Fibroblast of skin of back (primary cell): Measurements from ENCODE around the gene PTOV1.
"Not testable (repeated sequence)": the region's sequence is repeated elsewhere in the genome, so short reads cannot be mapped to it uniquely, and the experiment has no call there.

Experiments used
- DNase-seq: peaks from one replicate; pipeline ENCODE4 v3.0.0-alpha.2; 2013

Gene PTOV1

DNA sequence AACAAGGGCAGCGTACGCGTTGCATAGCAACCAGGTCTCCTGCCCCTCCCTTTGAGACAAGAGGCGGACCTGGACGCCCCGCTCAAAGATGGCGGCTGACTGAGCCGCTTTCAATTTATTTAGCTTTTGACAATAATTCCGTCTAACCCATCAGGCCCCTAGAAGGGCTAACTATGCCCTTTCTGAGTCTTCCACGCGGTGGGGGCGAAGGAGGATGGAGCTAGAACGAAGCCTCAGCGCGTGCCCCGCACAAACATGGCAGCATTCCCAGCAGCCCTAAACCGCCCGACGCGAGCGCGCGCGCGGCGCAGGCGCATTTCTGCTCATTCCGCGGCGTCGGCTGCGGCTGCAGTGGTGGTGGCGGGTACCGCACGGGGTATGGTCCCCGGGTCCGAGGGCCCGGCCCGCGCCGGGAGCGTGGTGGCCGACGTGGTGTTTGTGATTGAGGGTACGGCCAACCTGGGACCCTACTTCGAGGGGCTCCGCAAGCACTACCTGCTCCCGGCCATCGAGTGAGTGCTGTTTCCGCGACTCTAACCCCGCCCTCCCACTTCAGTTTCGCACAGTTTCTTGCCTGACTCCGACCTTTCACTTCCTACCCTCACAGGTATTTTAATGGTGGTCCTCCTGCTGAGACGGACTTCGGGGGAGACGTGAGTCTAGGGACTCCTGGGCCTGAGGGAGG, 32.9 kb upstream of the PTOV1 start, which contains the start of gene MED25:
Gene MED25, plus strand, starts transcription at position 326 of the 685 bp plus-strand sequence. Its CDS starts 53 bp downstream, at position 379.
- peak; percentile 79 for DNase-seq

DNA sequence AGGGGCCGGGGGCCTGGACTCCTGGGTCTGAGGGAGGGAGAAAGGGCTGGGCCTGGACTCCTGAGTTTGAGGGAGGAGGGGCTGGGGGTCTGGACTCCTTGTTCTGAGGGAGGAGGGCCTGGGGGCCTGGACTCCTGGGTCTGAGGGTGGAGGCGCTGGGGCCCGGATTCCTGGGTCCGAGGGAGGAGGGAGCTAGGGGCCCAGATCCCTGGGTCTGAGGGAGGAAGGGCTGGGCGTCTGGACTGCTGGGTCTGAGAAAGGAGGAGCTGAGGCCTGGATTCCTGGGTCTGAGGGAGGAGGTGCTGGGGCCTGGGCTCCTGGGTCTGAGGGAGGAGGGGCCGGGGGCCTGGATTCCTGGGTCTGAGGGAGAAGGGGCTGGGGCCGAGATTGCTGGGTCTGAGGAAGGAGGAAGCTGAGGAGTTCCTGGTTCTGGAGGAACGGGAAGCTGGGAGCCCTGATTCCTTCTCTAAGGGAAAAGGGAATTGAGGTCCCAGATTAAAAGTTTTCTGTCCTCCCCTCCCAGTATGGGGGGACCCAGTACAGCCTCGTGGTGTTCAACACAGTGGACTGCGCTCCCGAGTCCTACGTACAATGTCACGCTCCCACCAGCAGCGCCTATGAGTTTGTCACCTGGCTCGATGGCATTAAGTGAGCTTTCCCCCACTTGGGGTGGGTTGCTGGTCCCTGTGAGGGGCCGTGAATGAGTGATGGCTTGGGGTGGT, 32.1 kb upstream of the PTOV1 start:
- DNase-seq: no peak

- not testable (repeated sequence) for DNase-seq
Measured at GRCh38 chr19:49819452-49820115, 31.4 kb upstream of the PTOV1 start.

GRCh38 chr19:49820125-49820524, 30.8 kb upstream of the PTOV1 start:
- no peak for DNase-seq

GRCh38 chr19:49823472-49823871, 27.5 kb upstream of the PTOV1 start:
- DNase-seq: no peak

DNA sequence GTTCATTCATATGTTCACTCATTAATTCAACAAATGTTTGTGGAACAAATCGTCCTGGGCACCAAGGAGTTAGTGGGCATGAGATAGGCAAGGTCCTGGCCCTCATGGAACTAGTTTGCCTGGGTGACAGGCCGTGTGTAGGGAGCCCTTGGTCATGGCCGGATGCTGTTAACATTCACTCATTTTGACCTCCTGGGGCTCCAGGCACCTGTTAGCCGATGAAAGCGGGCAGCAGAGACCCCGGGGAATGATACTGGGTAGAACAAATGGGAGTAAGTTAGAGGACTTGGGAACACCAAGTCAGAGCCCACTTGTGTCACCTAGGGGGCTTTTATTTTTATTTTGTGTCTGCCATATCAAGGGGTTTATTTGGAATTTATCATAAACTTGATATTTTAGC, 26.3 kb upstream of the PTOV1 start:
- DNase-seq: no peak

DNA sequence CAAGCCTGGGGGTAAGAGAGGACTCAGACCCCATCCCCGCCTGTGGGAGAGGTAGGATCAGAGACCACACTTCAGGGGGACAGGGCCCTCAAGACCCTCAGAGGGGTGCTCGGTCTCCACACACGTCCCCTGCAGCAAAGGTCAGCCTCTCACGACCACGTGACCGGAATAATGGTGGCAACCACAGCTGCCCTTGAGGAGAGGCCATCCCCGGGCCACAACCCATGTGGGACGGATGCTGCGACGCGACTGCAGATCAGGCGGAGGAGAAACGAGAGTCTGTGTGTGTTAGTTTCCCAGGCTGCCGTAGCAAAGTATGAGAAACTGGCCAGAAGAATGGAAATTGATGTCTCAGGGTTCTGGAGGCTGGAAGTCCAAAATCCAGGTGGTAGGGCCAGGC, 23.9 kb upstream of the PTOV1 start:
- no peak for DNase-seq

DNA sequence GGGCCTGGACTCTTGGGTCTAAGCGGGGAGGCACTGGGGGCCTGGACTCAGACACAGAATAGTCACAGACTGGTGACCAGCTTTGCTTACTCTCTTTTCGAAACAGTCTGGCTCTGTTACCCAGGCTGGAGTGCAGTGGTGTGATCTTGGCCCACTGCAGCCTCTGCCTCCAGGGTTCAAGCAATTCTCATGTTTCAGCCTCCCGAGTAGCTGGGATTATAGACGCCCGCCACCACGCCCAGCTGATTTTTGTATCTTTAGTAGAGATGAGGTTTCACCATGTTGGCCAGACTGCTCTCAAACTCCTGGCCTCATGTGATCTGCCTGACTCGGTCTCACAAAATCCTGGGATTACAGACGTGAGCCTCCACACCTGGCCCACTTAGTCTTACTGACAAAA, 21.8 kb upstream of the PTOV1 start:
- DNase-seq: no peak

DNA sequence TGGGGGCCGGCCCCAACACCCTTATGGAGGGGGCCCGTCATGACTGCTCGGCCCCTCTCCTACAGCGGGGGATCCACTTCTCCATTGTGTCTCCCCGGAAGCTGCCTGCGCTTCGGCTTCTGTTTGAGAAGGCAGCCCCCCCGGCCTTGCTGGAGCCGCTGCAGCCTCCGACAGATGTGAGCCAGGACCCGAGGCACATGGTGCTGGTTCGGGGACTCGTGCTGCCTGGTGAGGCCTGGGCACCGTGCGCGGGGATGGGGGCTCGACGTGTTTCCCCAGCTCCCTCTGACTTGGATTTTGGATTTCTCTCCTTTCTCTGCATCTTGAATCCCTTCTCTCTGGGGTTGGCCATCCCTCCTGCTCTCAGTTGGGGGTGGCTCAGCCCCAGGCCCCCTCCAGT, 21.2 kb upstream of the PTOV1 start:
- no peak for DNase-seq

- DNase-seq: no peak
Measured at GRCh38 chr19:49830766-49831165, 20.2 kb upstream of the PTOV1 start.

DNA sequence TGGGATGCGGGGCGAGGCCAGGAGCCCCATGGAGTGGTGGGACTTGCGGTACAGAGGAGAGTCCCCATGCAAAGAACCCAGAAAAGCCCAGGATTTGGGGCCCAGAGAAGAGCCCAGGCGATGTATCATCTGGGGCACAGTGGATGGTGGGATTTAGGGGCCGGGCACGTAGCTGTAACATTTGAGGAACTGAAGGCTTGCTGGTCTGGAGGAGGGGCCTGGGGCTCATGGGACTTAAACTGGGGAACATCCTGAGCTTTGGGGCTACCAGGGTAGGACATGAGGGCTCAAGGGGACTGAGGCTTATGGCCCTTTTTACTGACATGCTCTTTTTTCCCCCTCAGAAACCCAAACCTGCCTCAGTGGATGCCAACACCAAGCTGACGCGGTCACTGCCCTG, 19.4 kb upstream of the PTOV1 start:
- no peak for DNase-seq

- DNase-seq: peak; percentile 37
Measured at GRCh38 chr19:49832556-49832955, 18.4 kb upstream of the PTOV1 start.

GRCh38 chr19:49833599-49833998, 17.4 kb upstream of the PTOV1 start:
- no peak for DNase-seq

DNA sequence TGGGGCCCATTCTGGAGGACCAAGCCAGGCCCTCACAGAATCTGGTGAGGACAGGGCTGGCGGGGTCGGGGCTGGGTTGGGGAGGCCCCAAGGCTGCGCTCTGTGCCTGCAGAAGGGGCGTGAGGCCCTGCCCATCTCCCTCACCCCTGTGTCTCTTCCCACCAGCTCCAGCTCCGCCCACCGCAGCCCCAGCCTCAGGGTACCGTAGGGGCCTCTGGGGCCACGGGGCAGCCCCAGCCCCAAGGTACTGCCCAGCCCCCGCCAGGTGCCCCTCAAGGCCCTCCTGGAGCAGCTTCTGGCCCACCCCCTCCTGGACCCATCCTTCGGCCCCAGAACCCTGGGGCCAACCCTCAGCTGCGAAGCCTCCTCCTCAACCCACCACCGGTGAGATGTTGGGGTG, 15.4 kb upstream of the PTOV1 start:
- no peak for DNase-seq

DNA sequence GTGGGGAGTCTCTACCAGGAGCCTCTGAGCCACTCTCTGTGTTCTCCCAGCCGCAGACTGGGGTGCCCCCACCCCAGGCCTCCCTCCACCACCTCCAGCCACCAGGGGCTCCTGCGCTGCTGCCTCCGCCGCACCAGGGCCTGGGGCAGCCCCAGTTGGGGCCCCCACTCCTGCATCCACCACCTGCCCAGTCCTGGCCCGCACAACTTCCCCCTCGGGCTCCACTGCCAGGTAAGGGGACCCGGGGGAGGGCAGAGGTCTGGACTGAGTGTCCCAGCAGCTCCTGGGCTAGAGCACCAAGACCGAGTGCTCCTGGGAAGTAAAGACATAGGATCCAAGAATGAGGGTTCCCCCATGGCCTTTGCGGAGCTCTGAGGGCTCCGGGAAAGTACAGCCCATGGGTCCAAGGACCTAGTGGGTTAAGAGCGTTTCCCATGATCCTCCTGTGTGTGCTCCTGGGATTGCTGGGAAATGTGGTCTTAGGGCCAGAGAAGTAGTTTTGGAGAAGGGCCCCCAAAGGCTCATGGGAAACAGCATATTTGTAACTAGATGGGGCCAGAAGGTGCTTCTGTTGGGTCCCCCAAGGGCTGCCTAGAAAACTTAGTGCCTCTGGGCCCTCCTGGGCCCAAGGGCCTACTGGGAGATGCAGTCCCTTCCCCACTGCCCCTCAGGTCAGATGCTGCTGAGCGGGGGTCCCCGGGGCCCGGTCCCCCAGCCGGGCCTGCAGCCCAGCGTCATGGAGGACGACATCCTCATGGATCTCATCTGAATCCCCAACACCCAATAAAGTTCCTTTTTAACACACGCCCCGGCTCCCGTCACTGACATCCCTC, 14.6 kb upstream of the PTOV1 start:
- no peak for DNase-seq

DNA sequence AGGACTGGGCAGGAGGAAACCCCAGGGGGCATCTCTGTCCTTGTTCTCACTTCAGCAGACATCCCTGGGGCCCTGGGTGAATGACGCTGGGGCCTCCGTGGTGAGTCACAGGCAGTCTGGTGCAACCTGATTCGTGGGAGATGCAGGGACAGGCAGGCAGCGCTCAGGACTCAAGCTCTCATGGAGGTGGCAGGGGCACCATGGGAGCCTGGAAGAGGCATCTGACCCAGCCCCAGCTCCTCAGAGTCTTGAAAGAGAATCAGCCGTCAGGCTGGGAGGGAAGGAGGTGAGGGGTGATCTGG, 14.0 kb upstream of the PTOV1 start:
- peak; percentile 40 for DNase-seq

DNA sequence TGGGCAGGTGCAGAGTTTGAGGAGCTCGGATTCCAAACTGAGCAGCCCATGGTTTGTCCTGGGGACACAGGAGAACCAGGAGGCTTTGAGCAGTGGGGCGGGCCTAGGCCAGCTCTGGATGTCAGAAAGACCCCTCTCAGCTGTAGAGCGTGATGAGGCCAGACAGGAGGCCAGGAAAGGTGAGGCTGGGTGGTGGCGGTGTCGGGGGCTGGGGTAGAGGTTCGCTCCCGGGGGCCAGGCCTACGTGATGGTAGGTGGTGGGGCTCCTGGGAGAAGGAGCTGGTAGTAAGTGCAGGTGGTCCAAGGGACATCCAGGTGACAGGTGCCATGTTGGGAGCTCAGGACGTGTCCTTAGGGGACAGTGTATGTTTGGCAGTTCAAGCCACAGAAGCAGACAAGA, 13.5 kb upstream of the PTOV1 start:
- DNase-seq: no peak

- no peak for DNase-seq
Measured at GRCh38 chr19:49838885-49839588, 11.9 kb upstream of the PTOV1 start.

GRCh38 chr19:49839713-49840112, 11.2 kb upstream of the PTOV1 start:
- no peak for DNase-seq

DNA sequence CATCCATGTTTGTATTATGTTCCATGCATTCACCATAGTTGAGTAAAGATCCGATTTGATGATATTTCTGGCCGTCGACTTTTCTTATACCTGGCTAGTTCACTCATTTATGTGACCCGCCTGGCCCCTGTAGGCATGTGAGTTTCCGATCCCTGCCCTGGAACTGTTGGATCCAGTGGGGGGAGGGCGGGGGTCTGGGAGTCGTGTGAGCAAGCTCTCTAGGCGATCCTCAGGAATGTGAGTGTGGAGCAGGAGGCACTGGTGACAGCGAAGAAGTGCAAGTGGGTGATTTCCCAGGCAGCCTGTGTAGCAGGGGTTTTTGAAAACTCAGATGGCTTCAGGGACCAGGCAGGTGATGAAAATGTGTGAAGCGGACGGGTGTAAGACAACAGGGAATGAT, 10.6 kb upstream of the PTOV1 start:
- no peak for DNase-seq

DNA sequence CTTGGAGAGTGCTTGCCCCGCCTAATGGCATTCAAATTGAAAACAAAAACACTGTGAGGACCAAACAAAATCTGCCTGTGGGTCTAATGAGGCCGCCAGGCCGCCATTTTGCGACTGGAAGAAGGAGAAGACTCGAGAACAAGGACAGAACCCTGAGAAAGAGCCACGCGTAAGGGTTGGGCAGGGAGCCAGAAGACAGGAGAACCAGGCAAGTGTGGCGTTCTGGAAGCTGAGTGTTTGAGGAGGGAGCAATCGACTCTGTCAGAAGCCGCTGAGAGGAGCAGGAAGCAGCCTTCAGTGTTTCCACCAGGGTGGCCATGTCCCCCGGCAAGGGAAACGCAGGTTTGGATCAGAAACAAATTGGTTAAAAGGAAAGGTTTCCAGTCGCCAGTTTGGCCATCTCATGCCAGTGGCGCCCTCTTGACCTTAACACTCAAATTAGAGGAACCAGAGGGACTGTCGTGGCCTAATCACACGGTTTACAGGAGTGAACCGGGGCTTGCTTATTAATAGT, 10.2 kb upstream of the PTOV1 start:
- DNase-seq: no peak

DNA sequence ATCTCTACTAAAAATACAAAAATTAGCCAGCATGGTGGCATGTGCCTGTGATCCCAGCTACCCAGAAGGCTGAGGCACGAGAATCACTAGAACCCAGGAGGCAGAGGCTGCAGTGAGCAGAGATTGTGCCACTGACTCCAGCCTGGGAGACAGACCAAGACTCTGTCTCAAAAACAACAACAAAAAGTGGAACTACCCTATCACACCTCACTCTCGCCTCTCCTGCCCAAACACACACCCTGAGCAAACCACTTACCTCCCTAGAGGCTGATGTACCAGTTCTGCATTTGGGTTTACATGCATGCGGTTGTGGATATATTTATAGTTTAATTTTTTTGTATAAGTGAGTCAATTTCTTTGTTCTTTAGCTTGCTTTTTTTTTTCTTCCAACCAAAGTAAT, 7.7 kb upstream of the PTOV1 start:
- no peak for DNase-seq
